Trophoblast cell (in vitro differentiated cells and primary cell): ENCODE measurements around the gene VPS4B. TPM values are rescaled to one million over a fixed set of nuclear protein-coding genes. Genes with fewer than 3 reads are reported as not detected.

Source experiments
- DNase-seq, 2 donors: peaks; one replicate each; pipeline ENCODE4 v3.0.0-alpha.2; 2016
- H2AFZ ChIP-seq: 2 replicates; pipeline ENCODE4 v1.6.1; 2013; ENCODE audit warnings: low read length, moderate library complexity, mild to moderate bottlenecking; ENCODE audit not compliant: insufficient read depth, poor library complexity
- H2AK5ac ChIP-seq: 2 replicates; pipeline ENCODE4 v1.6.1; 2013; ENCODE audit warnings: mild to moderate bottlenecking, low read length
- H2BK120ac ChIP-seq: 2 replicates; pipeline ENCODE4 v1.6.1; 2013; ENCODE audit warnings: low read length, mild to moderate bottlenecking, moderate library complexity; ENCODE audit not compliant: insufficient read depth, poor library complexity
- H2BK12ac ChIP-seq: 2 replicates; pipeline ENCODE4 v1.6.1; 2013; ENCODE audit warnings: mild to moderate bottlenecking, low read length, moderate library complexity
- H2BK5ac ChIP-seq: 2 replicates; pipeline ENCODE4 v1.6.1; 2013; ENCODE audit warnings: low read length, low read depth, moderate library complexity, mild to moderate bottlenecking; ENCODE audit not compliant: poor library complexity
- H3K14ac ChIP-seq: 2 replicates; pipeline ENCODE4 v1.6.1; 2013; ENCODE audit warnings: mild to moderate bottlenecking, low read length
- H3K18ac ChIP-seq: 2 replicates; pipeline ENCODE4 v1.6.1; 2013; ENCODE audit warnings: mild to moderate bottlenecking, low read length
- H3K23ac ChIP-seq: 2 replicates; pipeline ENCODE4 v1.6.1; 2013; ENCODE audit warnings: low read length
- H3K27ac ChIP-seq: 2 replicates; pipeline ENCODE4 v1.5.1; 2013; ENCODE audit warnings: low read depth, mild to moderate bottlenecking, inconsistent platforms, low read length, moderate library complexity
- H3K27me3 ChIP-seq: 2 replicates; pipeline ENCODE4 v1.6.1; 2013; ENCODE audit warnings: inconsistent platforms, mild to moderate bottlenecking, low read length, moderate library complexity; ENCODE audit not compliant: insufficient read depth
- H3K36me3 ChIP-seq, 2 experiments: 1 replicate in 1 of 2; 2 replicates in 1 of 2; pipeline ENCODE4 v1.6.1; 2013; ENCODE audit warnings: low read length in 2 of 2, mild to moderate bottlenecking in 2 of 2, moderate library complexity in 1 of 2; ENCODE audit not compliant: insufficient read depth in 2 of 2, control insufficient read depth in 1 of 2
- H3K4ac ChIP-seq: 2 replicates; pipeline ENCODE4 v1.6.1; 2013; ENCODE audit warnings: low read depth, mild to moderate bottlenecking, low read length, moderate library complexity
- H3K4me1 ChIP-seq, 2 experiments: 1 replicate in 1 of 2; 2 replicates in 1 of 2; pipeline ENCODE4 v1.6.1; 2013; ENCODE audit warnings: low read length in 2 of 2, mild to moderate bottlenecking in 2 of 2, moderate library complexity in 1 of 2; ENCODE audit not compliant: insufficient read depth in 2 of 2, control insufficient read depth in 1 of 2
- H3K4me2 ChIP-seq: 2 replicates; pipeline ENCODE4 v1.6.1; 2013; ENCODE audit warnings: inconsistent platforms, mild to moderate bottlenecking, low read length, moderate library complexity
- H3K4me3 ChIP-seq: 2 replicates; pipeline ENCODE4 v1.5.1; 2013; ENCODE audit warnings: mild to moderate bottlenecking, low read depth, low read length, inconsistent platforms
- H3K79me1 ChIP-seq: one replicate; pipeline ENCODE4 v1.6.1; 2013; ENCODE audit warnings: low read length
- H3K79me2 ChIP-seq: 2 replicates; pipeline ENCODE4 v1.6.1; 2013; ENCODE audit warnings: low read length, mild to moderate bottlenecking; ENCODE audit not compliant: control insufficient read depth, insufficient read depth, poor library complexity
- H3K9ac ChIP-seq: 2 replicates; pipeline ENCODE4 v1.6.1; 2013; ENCODE audit warnings: mild to moderate bottlenecking, low read length
- H3K9me3 ChIP-seq: 2 replicates; pipeline ENCODE4 v1.6.1; 2013; ENCODE audit warnings: low read depth, mild to moderate bottlenecking, control low read depth, inconsistent platforms, low read length; ENCODE audit not compliant: insufficient read depth
- H4K12ac ChIP-seq: 2 replicates; pipeline ENCODE4 v1.6.1; 2013; ENCODE audit warnings: low read depth, mild to moderate bottlenecking, low read length, moderate library complexity
- H4K8ac ChIP-seq: 2 replicates; pipeline ENCODE4 v1.6.1; 2013; ENCODE audit warnings: low read depth, mild to moderate bottlenecking, low read length, moderate library complexity
- H4K91ac ChIP-seq: one replicate; pipeline ENCODE4 v1.6.1; 2013; ENCODE audit warnings: low read depth, mild to moderate bottlenecking, low read length, moderate library complexity
- WGBS: extraction: QIAGEN DNeasy Blood & Tissue Kit; methylation state at CpG from one replicate; pipeline ENCODE4 v1.1.7; 2013; ENCODE audit warnings: missing lambda C conversion rate; ENCODE audit not compliant: insufficient read length, insufficient coverage; ENCODE audit errors: extremely low coverage; 5-methylcytosine and 5-hydroxymethylcytosine counted together
- polyA plus RNA-seq: library from polyadenylated mRNA; stranded (reverse); fragments of 200-250 nt; gene quantifications from 2 replicates; pipeline ENCODE4 v1.2.3, GENCODE V29; 2013

The VPS4B gene
- 61.9 and 62.4 TPM in 2 replicates for polyA plus RNA-seq

DNA sequence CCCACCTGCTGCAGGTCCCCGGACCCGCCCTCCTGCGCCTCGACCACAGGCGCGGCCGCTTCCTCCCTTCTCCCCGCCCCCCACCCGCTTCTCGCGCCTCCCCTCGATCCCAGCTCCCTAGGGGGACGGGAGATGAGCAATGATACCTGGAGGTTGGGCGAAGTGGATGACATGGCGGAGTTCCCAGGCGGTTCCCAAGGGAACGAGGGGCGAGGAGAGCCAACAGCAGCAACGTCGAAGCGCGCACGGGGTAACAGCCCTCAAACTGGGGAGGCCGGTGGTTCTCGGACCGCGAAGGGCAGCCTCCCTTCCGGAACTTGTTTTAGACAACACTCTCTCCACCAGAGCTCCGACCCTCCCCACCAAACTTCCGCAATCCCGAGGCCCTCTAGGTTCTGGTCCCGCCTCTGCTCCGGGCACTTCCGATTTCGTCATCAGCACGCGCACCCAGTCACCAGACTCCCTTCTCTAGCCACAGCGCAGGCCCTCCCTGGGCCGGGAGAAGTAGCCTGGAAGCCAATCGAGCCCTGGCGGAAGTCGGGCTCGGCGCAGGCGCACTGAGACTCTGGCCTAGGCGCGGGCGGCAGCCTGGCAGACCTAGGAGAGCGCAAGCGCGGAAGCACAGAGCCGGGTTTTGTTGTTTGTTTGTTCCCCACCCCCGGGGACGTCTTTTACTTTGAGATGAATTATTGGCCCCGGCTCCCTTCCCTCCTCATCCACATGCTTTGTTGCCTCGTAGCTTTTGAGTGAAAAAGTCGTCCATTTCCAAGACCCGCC lies at the start of gene VPS4B:
Gene VPS4B, minus strand, starts transcription at position 390 of the 777 bp plus-strand sequence. Its CDS starts 217 bp downstream, at position 173.
- Histone ChIP-seq H3K79me1 (peaks cover 8% of the 10 kb centered on the region), H2AK5ac (peak within 1 kb of the TSS; percentile 49), H3K18ac (peak within 1 kb of the TSS; percentile 99), H2BK5ac (peak within 1 kb of the TSS; percentile 89), H3K4ac (peak within 1 kb of the TSS; percentile 89), H3K14ac (peak within 1 kb of the TSS; percentile 97), H3K4me2 (peak within 1 kb of the TSS; percentile 78), H3K27me3 (no peaks in the 10 kb centered on the region), H3K27ac (peak within 1 kb of the TSS; percentile 97), H4K91ac (peak within 1 kb of the TSS; percentile 98), H2AFZ (peak within 1 kb of the TSS; percentile 95), H2BK12ac (no peak within 1 kb of the TSS), H4K12ac (peak within 1 kb of the TSS; percentile 91), H3K9ac (peak within 1 kb of the TSS; percentile 94), H3K23ac (no peak within 1 kb of the TSS), H3K4me3 (peak within 1 kb of the TSS; percentile 93), H3K9me3 (no peaks in the 10 kb centered on the region), H3K36me3 (peaks cover 4 to 9% of the 10 kb centered on the region in 2 experiments), H2BK120ac (peak within 1 kb of the TSS; percentile 79), H3K79me2 (peaks cover 13% of the 10 kb centered on the region), H3K4me1 (peaks cover 4 to 5% of the 10 kb centered on the region in 2 experiments), H4K8ac (peak within 1 kb of the TSS; percentile 99)
- no CpG with 5 or more reads among the region's 58 CpGs for WGBS
- peak; percentile 100 for DNase-seq

GRCh38 chr18:63470751-63471150 lies 48.5 kb upstream of the VPS4B start:
- H3K36me3 ChIP-seq: no peaks in the 10 kb centered on the region
- no peaks in the 10 kb centered on the region for H3K79me2 ChIP-seq
- H3K23ac ChIP-seq: no peak overlapping the region
- peak; percentile 46 to 82 for DNase-seq
- no peak overlapping the region for H2BK5ac ChIP-seq
- H4K12ac ChIP-seq: no peak overlapping the region
- H3K4me2 ChIP-seq: no peak overlapping the region
- no peak overlapping the region for H2AK5ac ChIP-seq
- H3K4me3 ChIP-seq: no peak overlapping the region
- H4K91ac ChIP-seq: no peak overlapping the region
- H3K4ac ChIP-seq: no peak overlapping the region
- no peak overlapping the region for H3K18ac ChIP-seq
- no peak overlapping the region for H3K27ac ChIP-seq
- H3K9me3 ChIP-seq: no peaks in the 10 kb centered on the region
- no peak overlapping the region for H2BK120ac ChIP-seq
- no peak overlapping the region for H4K8ac ChIP-seq
- no peak overlapping the region for H2BK12ac ChIP-seq
- H2AFZ ChIP-seq: no peak overlapping the region
- H3K79me1 ChIP-seq: no peaks in the 10 kb centered on the region
- H3K27me3 ChIP-seq: no peaks in the 10 kb centered on the region
- H3K14ac ChIP-seq: no peak overlapping the region
- H3K4me1 ChIP-seq: no peaks in the 10 kb centered on the region
- H3K9ac ChIP-seq: no peak overlapping the region
- no CpG with 5 or more reads among the region's 12 CpGs for WGBS

- no peak overlapping the region for H4K8ac ChIP-seq
- no peak overlapping the region for H3K27ac ChIP-seq
- H3K79me2 ChIP-seq: no peaks in the 10 kb centered on the region
- H3K36me3 ChIP-seq: no peaks in the 10 kb centered on the region
- no peak overlapping the region for H3K14ac ChIP-seq
- no peaks in the 10 kb centered on the region for H3K79me1 ChIP-seq
- H3K4me3 ChIP-seq: no peak overlapping the region
- no peak overlapping the region for H2BK120ac ChIP-seq
- H2AFZ ChIP-seq: no peak overlapping the region
- H3K23ac ChIP-seq: no peak overlapping the region
- no peak overlapping the region for H3K4ac ChIP-seq
- no peak overlapping the region for H4K12ac ChIP-seq
- H3K4me2 ChIP-seq: no peak overlapping the region
- no peaks in the 10 kb centered on the region for H3K4me1 ChIP-seq
- no peak overlapping the region for H2AK5ac ChIP-seq
- H3K18ac ChIP-seq: no peak overlapping the region
- H2BK5ac ChIP-seq: no peak overlapping the region
- H2BK12ac ChIP-seq: no peak overlapping the region
- no peaks in the 10 kb centered on the region for H3K27me3 ChIP-seq
- WGBS: no CpG with 5 or more reads among the region's 3 CpGs
- H4K91ac ChIP-seq: no peak overlapping the region
- H3K9ac ChIP-seq: no peak overlapping the region
- no peak for DNase-seq
- H3K9me3 ChIP-seq: no peaks in the 10 kb centered on the region
These were observed 46.3 kb upstream of the VPS4B start for GRCh38 chr18:63468575-63468974.

- no peak overlapping the region for H3K14ac ChIP-seq
- no peak overlapping the region for H2BK12ac ChIP-seq
- no peak overlapping the region for H2AK5ac ChIP-seq
- no peak overlapping the region for H2BK120ac ChIP-seq
- H3K27me3 ChIP-seq: no peaks in the 10 kb centered on the region
- H4K91ac ChIP-seq: no peak overlapping the region
- no peak overlapping the region for H3K27ac ChIP-seq
- no peak overlapping the region for H4K8ac ChIP-seq
- no peak overlapping the region for H3K4ac ChIP-seq
- H3K9ac ChIP-seq: no peak overlapping the region
- no peak for DNase-seq
- no peaks in the 10 kb centered on the region for H3K9me3 ChIP-seq
- H3K36me3 ChIP-seq: no peaks in the 10 kb centered on the region
- no peaks in the 10 kb centered on the region for H3K79me1 ChIP-seq
- H3K4me1 ChIP-seq: no peaks in the 10 kb centered on the region
- no peak overlapping the region for H3K23ac ChIP-seq
- no peak overlapping the region for H3K4me3 ChIP-seq
- H2BK5ac ChIP-seq: no peak overlapping the region
- no peaks in the 10 kb centered on the region for H3K79me2 ChIP-seq
- no peak overlapping the region for H2AFZ ChIP-seq
- WGBS: no CpG with 5 or more reads among the region's 4 CpGs
- H4K12ac ChIP-seq: no peak overlapping the region
- H3K18ac ChIP-seq: no peak overlapping the region
- H3K4me2 ChIP-seq: no peak overlapping the region
These were observed 45.4 kb upstream of the VPS4B start for GRCh38 chr18:63467699-63468098.
